Endothelial cell of hepatic sinusoid (primary cell): ENCODE results near the gene TGFBR3.

ENCODE experiments used
- in situ Hi-C: cut with HindIII; loops from 2 replicates; pipeline ENCODE4 v1.10.0; 2017; ENCODE audit warnings: low sequenced_read_pairs

TGFBR3 gene

GRCh38 chr1:91827459-91828321, 58.3 kb downstream of the TGFBR3 start:
- in situ Hi-C loops, result no loop called here

- in situ Hi-C loops, result no loop called here
Observed at GRCh38 chr1:91827087-91827458, 58.9 kb downstream of the TGFBR3 start.

- in situ Hi-C loops, result no loop called here
Observed at GRCh38 chr1:91826649-91827048, 59.3 kb downstream of the TGFBR3 start.

GRCh38 chr1:91826248-91826647, 59.7 kb downstream of the TGFBR3 start:
- in situ Hi-C loops, result no loop called here

GRCh38 chr1:91821126-91821868, 64.7 kb downstream of the TGFBR3 start:
- in situ Hi-C loops, result no loop called here

- in situ Hi-C loops, result no loop called here
Observed at GRCh38 chr1:91819038-91819788, 66.7 kb downstream of the TGFBR3 start.

- in situ Hi-C loops, result no loop called here
Observed at GRCh38 chr1:91818713-91818975, 67.3 kb downstream of the TGFBR3 start.

GRCh38 chr1:91817211-91817905, 68.6 kb downstream of the TGFBR3 start:
- in situ Hi-C loops, result no loop called here

GRCh38 chr1:91816031-91816430, 69.9 kb downstream of the TGFBR3 start:
- in situ Hi-C loops, result no loop called here

- in situ Hi-C loops, result no loop called here
Observed at GRCh38 chr1:91814448-91814847, 71.5 kb downstream of the TGFBR3 start.

GRCh38 chr1:91813813-91814212, 72.1 kb downstream of the TGFBR3 start:
- in situ Hi-C loops, result no loop called here

- in situ Hi-C loops, result no loop called here
Observed at GRCh38 chr1:91811363-91812025, 74.5 kb downstream of the TGFBR3 start.

GRCh38 chr1:91809317-91809716, 76.6 kb downstream of the TGFBR3 start:
- in situ Hi-C loops, result loop anchor here (5.0 kb wide), 1 partner anchor 43 kb away; no protein-coding TSS in a partner anchor

GRCh38 chr1:91807921-91808620, 77.9 kb downstream of the TGFBR3 start:
- in situ Hi-C loops, result loop anchor here (5.0 kb wide), 1 partner anchor 44 kb away; no protein-coding TSS in a partner anchor

GRCh38 chr1:91806769-91807700, 78.9 kb downstream of the TGFBR3 start:
- in situ Hi-C loops, result loop anchor here (5.0 kb wide), 1 partner anchor 45 kb away; no protein-coding TSS in a partner anchor

GRCh38 chr1:91806181-91806768, 79.7 kb downstream of the TGFBR3 start:
- in situ Hi-C loops, result loop anchor here (5.0 kb wide), 1 partner anchor 46 kb away; no protein-coding TSS in a partner anchor

GRCh38 chr1:91805311-91805801, 80.6 kb downstream of the TGFBR3 start:
- in situ Hi-C loops, result loop anchor here (5.0 kb wide), 1 partner anchor 47 kb away; no protein-coding TSS in a partner anchor

GRCh38 chr1:91804546-91805023, 81.4 kb downstream of the TGFBR3 start:
- in situ Hi-C loops, result loop anchor here (5.0 kb wide), 1 partner anchor 48 kb away; no protein-coding TSS in a partner anchor
